Natural killer cell treated with Interleukin-12 subunit alpha and Interleukin-12 subunit beta and Interleukin-15 and Interleukin-18, amount 100 ng/mL, for 72 hours (primary cell): Measurements from ENCODE around the gene PTPN1. TPM values are rescaled to one million over a fixed set of nuclear protein-coding genes. Genes with fewer than 3 reads are reported as not detected.

ENCODE experiments used
- ATAC-seq, 2 donors: fragments of 150-1000 bp; cut with Tn5 transposase in 1 of 2; sonication (Bioruptor Pico), chemical (Tn5 transposase) in 1 of 2; 2 replicates each; pipeline ENCODE4 v1.10.0; 2021
- DNase-seq: peaks from one replicate; pipeline ENCODE4 v3.0.0; 2022; ENCODE audit warnings: low spot score
- H3K27ac Mint-ChIP-seq, 2 donors: 1 replicate in 1 of 2; 2 replicates in 1 of 2; pipeline ENCODE4 v1.8.0; 2022; ENCODE audit warnings: mixed read lengths in 2 of 2, mild to moderate bottlenecking in 1 of 2, moderate library complexity in 1 of 2
- H3K27me3 Mint-ChIP-seq, 2 donors: 1 replicate in 1 of 2; 2 replicates in 1 of 2; pipeline ENCODE4 v1.8.0; 2022; ENCODE audit warnings: mixed read lengths in 2 of 2
- H3K36me3 Mint-ChIP-seq: one replicate; pipeline ENCODE4 v1.8.0; 2022; ENCODE audit warnings: mixed read lengths
- H3K4me1 Mint-ChIP-seq, 2 donors: 1 replicate in 1 of 2; 2 replicates in 1 of 2; pipeline ENCODE4 v1.8.0; 2022; ENCODE audit warnings: low read depth in 2 of 2, mixed read lengths in 2 of 2, mild to moderate bottlenecking in 1 of 2
- H3K4me3 Mint-ChIP-seq: one replicate; pipeline ENCODE4 v1.8.0; 2022; ENCODE audit warnings: mixed read lengths
- H3K9me3 Mint-ChIP-seq: 2 replicates; pipeline ENCODE4 v1.8.0; 2022; ENCODE audit warnings: mixed read lengths
- total RNA-seq, 2 donors: library from RNA; stranded (reverse); gene quantifications; one replicate each; pipeline ENCODE4 v1.2.3, GENCODE V29; 2022

The PTPN1 gene
- 100 to 1,000 TPM in 1 of 2 donors, 10 to 100 TPM in 1; 74.3 to 105 TPM for total RNA-seq

DNA sequence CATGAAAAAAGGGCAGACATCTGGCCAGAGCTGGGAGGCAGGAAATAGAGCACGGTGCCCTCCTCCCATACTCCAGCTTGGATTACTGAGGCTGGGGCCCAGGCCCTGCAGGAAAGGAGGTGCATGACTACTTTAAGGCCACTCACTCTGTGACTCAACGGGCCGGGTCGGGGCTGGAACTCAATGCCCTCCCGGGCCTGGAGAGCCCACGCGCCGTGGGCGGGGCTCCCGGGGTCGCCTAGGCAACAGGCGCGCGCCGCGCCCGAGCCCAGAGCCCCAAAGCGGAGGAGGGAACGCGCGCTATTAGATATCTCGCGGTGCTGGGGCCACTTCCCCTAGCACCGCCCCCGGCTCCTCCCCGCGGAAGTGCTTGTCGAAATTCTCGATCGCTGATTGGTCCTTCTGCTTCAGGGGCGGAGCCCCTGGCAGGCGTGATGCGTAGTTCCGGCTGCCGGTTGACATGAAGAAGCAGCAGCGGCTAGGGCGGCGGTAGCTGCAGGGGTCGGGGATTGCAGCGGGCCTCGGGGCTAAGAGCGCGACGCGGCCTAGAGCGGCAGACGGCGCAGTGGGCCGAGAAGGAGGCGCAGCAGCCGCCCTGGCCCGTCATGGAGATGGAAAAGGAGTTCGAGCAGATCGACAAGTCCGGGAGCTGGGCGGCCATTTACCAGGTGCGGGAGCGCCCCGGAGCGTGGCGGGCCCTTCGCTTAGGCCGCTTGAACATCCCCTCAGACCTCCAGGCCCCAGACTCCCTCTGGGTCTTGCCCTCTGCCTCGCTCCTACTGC, at the start of gene PTPN1:
TSS of gene PTPN1 (plus strand) at position 461 of the 783 bp plus-strand sequence. CDS start at position 606, 145 bp downstream.
- ATAC-seq = peak; percentile 96 to 98
- Mint-ChIP-seq H3K27me3 (no peaks in the 10 kb centered on the region), H3K27ac (peak within 1 kb of the TSS; percentile 95 to 99), H3K36me3 (peaks cover 8% of the 10 kb centered on the region), H3K4me3 (peak within 1 kb of the TSS; percentile 98), H3K4me1 (peaks cover 43 to 44% of the 10 kb centered on the region in 2 donors), H3K9me3 (no peaks in the 10 kb centered on the region)
- peak; percentile 99 for DNase-seq

DNA sequence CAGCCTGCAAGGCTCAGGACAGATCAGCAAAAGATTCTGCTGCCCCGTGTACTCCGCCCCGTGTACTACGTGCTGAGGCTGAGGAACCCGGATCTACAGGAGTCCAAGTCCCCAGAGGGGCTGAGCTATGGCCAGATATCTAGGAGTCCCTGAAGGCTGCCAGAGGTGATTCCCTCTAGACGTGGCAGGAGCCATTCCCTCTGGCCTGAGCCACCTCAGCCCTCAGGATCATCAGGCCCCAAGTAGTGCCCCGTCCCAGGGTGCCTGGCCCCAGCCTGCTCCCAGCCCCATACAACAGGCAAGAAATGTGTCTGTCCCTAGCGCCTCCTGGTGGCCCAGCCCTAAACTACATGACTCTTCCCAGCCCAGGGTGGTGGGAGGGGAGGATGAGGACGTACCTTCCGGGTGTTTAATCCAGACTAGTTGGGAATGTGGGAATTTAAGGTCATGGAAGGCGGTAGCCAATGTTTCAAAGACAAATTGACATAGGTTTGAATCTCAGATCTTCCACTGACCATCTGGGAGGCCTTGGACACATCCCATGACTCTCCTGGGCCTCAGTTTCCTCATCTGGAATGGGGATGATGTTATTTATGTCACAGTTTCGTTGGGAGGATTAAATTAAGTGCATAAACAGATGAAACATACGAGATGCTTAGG, 49.4 kb upstream of the PTPN1 start:
- Mint-ChIP-seq H3K4me3 (peak overlapping the region; percentile 35), H3K4me1 (peaks cover 37 to 43% of the 10 kb centered on the region in 2 donors), H3K36me3 (peaks cover 8% of the 10 kb centered on the region), H3K9me3 (no peaks in the 10 kb centered on the region), H3K27ac (peak overlapping the region; percentile 8 to 42), H3K27me3 (peaks cover 0 to 10% of the 10 kb centered on the region in 2 donors)
- ATAC-seq (peak; percentile 91 to 93), DNase-seq (peak; percentile 83)

- Mint-ChIP-seq H3K4me1 (peaks cover 30 to 34% of the 10 kb centered on the region in 2 donors), H3K27ac (no peak overlapping the region), H3K4me3 (no peak overlapping the region), H3K36me3 (peaks cover 8% of the 10 kb centered on the region), H3K9me3 (no peaks in the 10 kb centered on the region), H3K27me3 (peaks cover 0 to 10% of the 10 kb centered on the region in 2 donors)
- DNase-seq = no peak
- ATAC-seq = no peak
These were observed 48.0 kb upstream of the PTPN1 start for GRCh38 chr20:50462093-50462690.

- Mint-ChIP-seq H3K27me3 (peaks cover 0 to 6% of the 10 kb centered on the region in 2 donors), H3K4me1 (peaks cover 22 to 25% of the 10 kb centered on the region in 2 donors), H3K4me3 (no peak overlapping the region), H3K9me3 (no peaks in the 10 kb centered on the region), H3K27ac (no peak overlapping the region), H3K36me3 (peaks cover 3% of the 10 kb centered on the region)
- ATAC-seq (peak; percentile 76 to 82), DNase-seq (peak; percentile 76)
These were observed 46.0 kb upstream of the PTPN1 start for GRCh38 chr20:50464026-50464724.

GRCh38 chr20:50464725-50465650, 45.2 kb upstream of the PTPN1 start:
- Mint-ChIP-seq H3K4me1 (peaks cover 16 to 17% of the 10 kb centered on the region in 2 donors), H3K36me3 (no peaks in the 10 kb centered on the region), H3K9me3 (no peaks in the 10 kb centered on the region), H3K4me3 (no peak overlapping the region), H3K27ac (no peak overlapping the region), H3K27me3 (peaks cover 0 to under 1% of the 10 kb centered on the region in 2 donors)
- ATAC-seq (no peak), DNase-seq (no peak)

GRCh38 chr20:50467174-50467573, 43.0 kb upstream of the PTPN1 start:
- H3K36me3 Mint-ChIP-seq = no peaks in the 10 kb centered on the region
- peaks cover 9 to 22% of the 10 kb centered on the region in 2 donors for H3K4me1 Mint-ChIP-seq
- no peaks in the 10 kb centered on the region for H3K9me3 Mint-ChIP-seq
- no peak overlapping the region for H3K27ac Mint-ChIP-seq
- DNase-seq (no peak), ATAC-seq (no peak)
- H3K4me3 Mint-ChIP-seq = no peak overlapping the region
- peaks cover 0 to 2% of the 10 kb centered on the region in 2 donors for H3K27me3 Mint-ChIP-seq

DNA sequence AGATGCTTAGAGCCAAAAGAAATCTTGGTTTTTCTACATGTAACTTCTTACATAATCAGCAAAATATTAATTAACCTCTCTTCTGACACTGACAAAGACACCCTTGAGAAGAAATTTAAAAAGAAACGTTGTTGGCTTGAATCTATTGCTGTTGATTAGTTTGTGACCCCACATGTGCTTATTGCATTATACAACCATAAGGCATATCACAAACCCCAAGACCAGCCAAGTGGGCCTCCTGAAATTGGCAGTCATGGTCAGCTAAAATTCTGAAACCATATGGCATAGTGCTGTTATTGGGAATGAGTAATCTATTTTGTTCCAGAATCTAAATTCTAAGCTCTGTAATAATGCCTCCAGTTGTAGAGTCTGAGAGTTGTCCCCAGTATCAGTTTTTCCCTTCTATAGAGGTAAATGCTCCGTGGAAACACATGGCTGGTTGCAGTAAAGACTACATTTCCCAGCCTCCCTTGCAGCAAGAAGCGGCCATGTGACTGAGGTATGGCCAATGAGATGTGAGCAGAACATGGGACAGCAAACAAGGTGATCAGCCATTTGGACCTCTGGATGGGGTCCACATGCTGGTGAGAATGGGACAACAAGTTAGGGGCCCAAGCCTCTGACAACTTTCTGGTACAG, 42.3 kb upstream of the PTPN1 start:
- Mint-ChIP-seq H3K4me1 (peaks cover 9 to 24% of the 10 kb centered on the region in 2 donors), H3K27me3 (peaks cover under 1 to 3% of the 10 kb centered on the region in 2 donors), H3K4me3 (no peak overlapping the region), H3K9me3 (no peaks in the 10 kb centered on the region), H3K27ac (no peak overlapping the region), H3K36me3 (no peaks in the 10 kb centered on the region)
- DNase-seq (no peak), ATAC-seq (peak; percentile 39 to 61)

- DNase-seq (no peak), ATAC-seq (no peak)
- no peaks in the 10 kb centered on the region for H3K36me3 Mint-ChIP-seq
- H3K4me1 Mint-ChIP-seq = peaks cover 15 to 30% of the 10 kb centered on the region in 2 donors
- no peak overlapping the region for H3K27ac Mint-ChIP-seq
- H3K27me3 Mint-ChIP-seq = peaks cover 6 to 9% of the 10 kb centered on the region in 2 donors
- no peak overlapping the region for H3K4me3 Mint-ChIP-seq
- no peaks in the 10 kb centered on the region for H3K9me3 Mint-ChIP-seq
These were observed 41.8 kb upstream of the PTPN1 start for GRCh38 chr20:50468378-50468798.

DNA sequence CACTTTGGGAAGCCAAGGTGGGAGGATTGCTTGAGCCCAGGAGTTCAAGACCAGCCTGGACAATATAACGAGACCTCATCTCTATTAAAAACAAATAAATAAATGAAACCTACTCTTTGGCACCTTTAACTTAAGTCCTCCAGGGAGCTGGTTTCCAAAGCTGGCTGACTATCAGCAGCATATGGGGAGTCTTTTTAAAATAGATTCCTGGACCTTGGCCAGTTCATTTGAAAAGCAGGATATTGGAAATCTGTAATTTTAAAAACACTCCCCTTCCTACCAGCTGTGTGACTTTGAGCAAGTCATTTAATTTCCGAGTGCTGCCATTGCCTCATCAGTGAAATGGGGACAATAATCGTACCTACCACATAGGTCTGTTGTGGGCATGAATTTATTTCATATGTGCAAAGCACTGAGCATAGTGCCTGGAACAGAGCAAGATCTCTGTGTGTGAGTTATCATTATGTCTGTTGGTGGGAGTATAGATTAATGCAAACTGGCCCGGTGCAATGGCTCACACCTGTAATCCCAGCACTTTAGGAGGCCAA, 40.9 kb upstream of the PTPN1 start:
- H3K4me1 Mint-ChIP-seq = peaks cover 11 to 27% of the 10 kb centered on the region in 2 donors
- H3K27me3 Mint-ChIP-seq = peaks cover 7 to 9% of the 10 kb centered on the region in 2 donors
- H3K4me3 Mint-ChIP-seq = no peak overlapping the region
- DNase-seq (no peak), ATAC-seq (no peak)
- no peaks in the 10 kb centered on the region for H3K9me3 Mint-ChIP-seq
- H3K27ac Mint-ChIP-seq = no peak overlapping the region
- H3K36me3 Mint-ChIP-seq = no peaks in the 10 kb centered on the region

GRCh38 chr20:50469796-50470195, 40.4 kb upstream of the PTPN1 start:
- peaks cover 7 to 9% of the 10 kb centered on the region in 2 donors for H3K27me3 Mint-ChIP-seq
- no peak overlapping the region for H3K27ac Mint-ChIP-seq
- H3K4me1 Mint-ChIP-seq = peaks cover 9 to 25% of the 10 kb centered on the region in 2 donors
- H3K4me3 Mint-ChIP-seq = no peak overlapping the region
- ATAC-seq = no peak
- H3K9me3 Mint-ChIP-seq = no peaks in the 10 kb centered on the region
- no peaks in the 10 kb centered on the region for H3K36me3 Mint-ChIP-seq
- no peak for DNase-seq

GRCh38 chr20:50470264-50470858, 39.8 kb upstream of the PTPN1 start:
- Mint-ChIP-seq H3K4me1 (peaks cover 9 to 25% of the 10 kb centered on the region in 2 donors), H3K27me3 (peaks cover 7 to 9% of the 10 kb centered on the region in 2 donors), H3K36me3 (no peaks in the 10 kb centered on the region), H3K4me3 (no peak overlapping the region), H3K9me3 (no peaks in the 10 kb centered on the region), H3K27ac (no peak overlapping the region)
- DNase-seq = no peak
- ATAC-seq = no peak

DNA sequence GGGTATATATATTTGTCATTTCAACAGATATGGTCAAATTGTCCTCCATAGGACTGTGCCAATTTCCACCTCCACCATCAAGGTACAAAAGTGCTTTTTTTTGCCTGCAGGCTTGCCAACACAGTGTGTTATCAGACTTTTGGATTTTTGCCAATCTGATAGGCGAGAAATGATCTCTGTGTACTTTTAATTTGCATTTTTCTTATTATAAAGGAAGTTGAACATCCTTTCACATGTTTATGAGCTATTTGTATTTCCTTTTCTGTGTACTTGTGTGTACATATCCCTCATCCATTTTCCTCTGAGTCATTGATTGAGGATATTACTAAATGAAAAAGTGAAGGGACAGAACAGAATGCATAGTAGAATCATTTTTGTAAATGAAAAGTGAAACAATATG, 39.0 kb upstream of the PTPN1 start:
- H3K4me1 Mint-ChIP-seq = peaks cover 9 to 25% of the 10 kb centered on the region in 2 donors
- H3K4me3 Mint-ChIP-seq = peak overlapping the region; percentile 41
- DNase-seq = no peak
- peak in 1 of 2 donors; percentile 64 for ATAC-seq
- H3K9me3 Mint-ChIP-seq = no peaks in the 10 kb centered on the region
- H3K27ac Mint-ChIP-seq = peak overlapping the region in 1 of 2 donors; percentile 62
- H3K36me3 Mint-ChIP-seq = no peaks in the 10 kb centered on the region
- H3K27me3 Mint-ChIP-seq = peaks cover 7 to 9% of the 10 kb centered on the region in 2 donors
